ENCODE results near the gene CES3. TPM values are rescaled to one million over a fixed set of nuclear protein-coding genes. Genes with fewer than 3 reads are reported as not detected.

Gene CES3
- total RNA-seq, 1 donor from 2014 or later: 0.29 TPM

GRCh38 chr16:66926961-66927436 is 34.1 kb upstream of the CES3 start:
- Mint-ChIP-seq H3K27me3 (peaks cover 28% of the 10 kb centered on the region), H3K36me3 (ENCODE audit: low read depth) (peaks cover 11% of the 10 kb centered on the region), H3K9me3 (no peaks in the 10 kb centered on the region), H3K4me3 (no peak overlapping the region), H3K27ac (no peak overlapping the region), H3K4me1 (peaks cover 13% of the 10 kb centered on the region)
- TF ChIP-seq CTCF (IDR thresholded peaks at IDR 0.05): no peak
- ChIA-PET CTCF (no interaction called here), POLR2A (interaction anchor here (0.6 kb wide), 1 partner anchor 352 kb away, joined by 3 read pairs; no protein-coding TSS in a partner anchor)
- DNase-seq: no peak
- intact Hi-C loops (cut with micrococcal nuclease): loop anchor here (5.0 kb wide), 1 partner anchor 95 kb away; the partner anchor contains the start of gene NAE1
- no peak for ATAC-seq (ENCODE audit: low read depth)

- intact Hi-C loops (cut with micrococcal nuclease): loop anchor here (5.0 kb wide), 1 partner anchor 96 kb away; the partner anchor contains the start of gene NAE1
- TF ChIP-seq CTCF (IDR thresholded peaks at IDR 0.05): no peak
- ChIA-PET POLR2A (no interaction called here), CTCF (interaction anchor here (1.1 to 1.4 kb wide), 2 partner anchors 32 to 55 kb away, joined by 3 read pairs; no protein-coding TSS in a partner anchor)
- DNase-seq (no peak), ATAC-seq (ENCODE audit: low read depth) (no peak)
- Mint-ChIP-seq H3K27ac (no peak overlapping the region), H3K27me3 (peaks cover 25% of the 10 kb centered on the region), H3K4me3 (no peak overlapping the region), H3K4me1 (peaks cover 24% of the 10 kb centered on the region), H3K36me3 (ENCODE audit: low read depth) (peaks cover 21% of the 10 kb centered on the region), H3K9me3 (no peaks in the 10 kb centered on the region)
Measured at GRCh38 chr16:66927918-66928649, 33.0 kb upstream of the CES3 start.

- Mint-ChIP-seq H3K27me3 (peaks cover 18% of the 10 kb centered on the region), H3K4me1 (peaks cover 31% of the 10 kb centered on the region), H3K4me3 (no peak overlapping the region), H3K36me3 (ENCODE audit: low read depth) (peaks cover 28% of the 10 kb centered on the region), H3K27ac (no peak overlapping the region), H3K9me3 (no peaks in the 10 kb centered on the region)
- no peak for TF ChIP-seq CTCF (IDR thresholded peaks at IDR 0.05)
- ChIA-PET POLR2A (no interaction called here), CTCF (interaction anchor here (1.1 to 1.4 kb wide), 2 partner anchors 31 to 56 kb away, joined by 3 read pairs; no protein-coding TSS in a partner anchor)
- intact Hi-C loops (cut with micrococcal nuclease): loop anchor here (5.0 kb wide), 1 partner anchor 97 kb away; the partner anchor contains the start of gene NAE1
- DNase-seq: no peak
- no peak for ATAC-seq (ENCODE audit: low read depth)
Measured at GRCh38 chr16:66928702-66929388, 32.2 kb upstream of the CES3 start.

- intact Hi-C loops (cut with micrococcal nuclease): no loop called here
- ChIA-PET POLR2A (no interaction called here), CTCF (no interaction called here)
- no peak for ATAC-seq (ENCODE audit: low read depth)
- Mint-ChIP-seq H3K27me3 (peaks cover 10% of the 10 kb centered on the region), H3K4me1 (peaks cover 42% of the 10 kb centered on the region), H3K4me3 (no peak overlapping the region), H3K27ac (no peak overlapping the region), H3K36me3 (ENCODE audit: low read depth) (peaks cover 37% of the 10 kb centered on the region), H3K9me3 (no peaks in the 10 kb centered on the region)
- no peak for TF ChIP-seq CTCF (IDR thresholded peaks at IDR 0.05)
- no peak for DNase-seq
Measured at GRCh38 chr16:66930189-66930588, 30.9 kb upstream of the CES3 start.

- DNase-seq (no peak), ATAC-seq (ENCODE audit: low read depth) (no peak)
- Mint-ChIP-seq H3K4me1 (peaks cover 47% of the 10 kb centered on the region), H3K4me3 (peak overlapping the region; percentile 39), H3K36me3 (ENCODE audit: low read depth) (peaks cover 39% of the 10 kb centered on the region), H3K27me3 (peaks cover under 1% of the 10 kb centered on the region), H3K9me3 (no peaks in the 10 kb centered on the region), H3K27ac (no peak overlapping the region)
- POLR2A ChIA-PET: no interaction called here
- no peak for TF ChIP-seq CTCF (IDR thresholded peaks at IDR 0.05)
- CTCF ChIA-PET: no interaction called here
- intact Hi-C loops (cut with micrococcal nuclease): no loop called here
Measured at GRCh38 chr16:66931665-66932064, 29.4 kb upstream of the CES3 start.

All from activated B cell treated with CpG ODN at 0.5 μM for 24 hours (primary cell).